Vagina (tissue), 2 donors: ENCODE data around the gene CASKIN1.

Experiments
- POLR2A ChIP-seq, 2 donors: fragments of 450-650 bp; IDR thresholded peaks; one replicate each; pipeline ENCODE4 v1.6.1; 2017; ENCODE audit warnings: antibody characterized with exemption in 2 of 2, mild to moderate bottlenecking in 2 of 2, moderate library complexity in 2 of 2
- TF ChIP-seq, protein P1 (sequence below), 3 experiments: fragments of 450-650 bp in 2 of 3; fragments of 200-600 bp in 1 of 3; sonication (generic) in 1 of 3; IDR thresholded peaks; one replicate each; pipeline ENCODE4 v1.5.1; 2017 to 2019; ENCODE audit warnings: antibody characterized with exemption in 3 of 3, mild to moderate bottlenecking in 2 of 3, moderate library complexity in 2 of 3

DNA sequence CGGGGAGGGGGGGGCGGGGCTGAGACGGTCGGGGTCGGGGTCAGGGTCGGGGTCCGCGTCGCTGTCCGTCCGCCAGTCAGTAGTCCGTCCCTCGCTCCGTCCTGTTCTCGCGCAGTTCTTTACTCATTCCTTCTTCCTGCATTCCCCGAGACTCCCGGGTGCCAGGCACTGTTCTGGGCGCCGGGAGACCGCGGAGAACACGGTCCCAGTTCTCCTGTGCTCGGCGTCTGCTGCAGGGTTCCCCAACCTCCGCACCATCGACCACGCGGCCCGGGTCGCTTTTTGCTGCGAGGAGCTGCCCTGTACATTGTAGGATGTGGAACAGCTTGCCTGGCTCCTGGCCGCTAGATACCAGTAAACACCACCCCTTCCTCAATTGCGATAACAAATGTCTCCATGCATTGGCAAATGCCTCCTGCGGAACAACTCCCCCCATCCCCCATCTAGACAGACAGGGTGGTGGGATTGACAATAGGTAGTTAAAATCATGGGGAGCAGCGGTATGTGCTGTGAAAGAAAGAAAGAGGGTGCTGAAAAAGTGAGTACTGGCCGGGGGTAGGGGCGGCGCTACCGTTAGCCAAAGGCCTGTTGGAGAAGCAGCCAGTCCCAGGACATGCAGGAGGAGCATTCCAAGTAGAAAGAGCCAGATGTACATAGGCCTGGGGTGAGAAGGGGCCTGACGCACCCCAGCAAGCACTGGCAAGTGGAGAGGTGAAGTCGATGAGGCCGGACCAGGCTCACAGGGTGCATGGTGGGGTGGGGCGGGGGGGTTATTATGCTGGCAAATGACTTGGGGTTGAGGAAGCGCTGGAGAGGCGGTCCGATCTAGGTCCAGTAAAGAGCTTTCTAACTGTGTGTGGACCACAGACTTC, 40.2 kb downstream of the CASKIN1 start:
- TF ChIP-seq, protein P1, sequence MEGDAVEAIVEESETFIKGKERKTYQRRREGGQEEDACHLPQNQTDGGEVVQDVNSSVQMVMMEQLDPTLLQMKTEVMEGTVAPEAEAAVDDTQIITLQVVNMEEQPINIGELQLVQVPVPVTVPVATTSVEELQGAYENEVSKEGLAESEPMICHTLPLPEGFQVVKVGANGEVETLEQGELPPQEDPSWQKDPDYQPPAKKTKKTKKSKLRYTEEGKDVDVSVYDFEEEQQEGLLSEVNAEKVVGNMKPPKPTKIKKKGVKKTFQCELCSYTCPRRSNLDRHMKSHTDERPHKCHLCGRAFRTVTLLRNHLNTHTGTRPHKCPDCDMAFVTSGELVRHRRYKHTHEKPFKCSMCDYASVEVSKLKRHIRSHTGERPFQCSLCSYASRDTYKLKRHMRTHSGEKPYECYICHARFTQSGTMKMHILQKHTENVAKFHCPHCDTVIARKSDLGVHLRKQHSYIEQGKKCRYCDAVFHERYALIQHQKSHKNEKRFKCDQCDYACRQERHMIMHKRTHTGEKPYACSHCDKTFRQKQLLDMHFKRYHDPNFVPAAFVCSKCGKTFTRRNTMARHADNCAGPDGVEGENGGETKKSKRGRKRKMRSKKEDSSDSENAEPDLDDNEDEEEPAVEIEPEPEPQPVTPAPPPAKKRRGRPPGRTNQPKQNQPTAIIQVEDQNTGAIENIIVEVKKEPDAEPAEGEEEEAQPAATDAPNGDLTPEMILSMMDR (IDR thresholded peaks at IDR 0.05) = no peak
- no peak for TF ChIP-seq POLR2A (IDR thresholded peaks at IDR 0.05)
